HK-2 (cell line): ENCODE data around the gene CRIP2.

Experiments used
- DNase-seq: peaks from one replicate; pipeline ENCODE4 v3.0.0-alpha.2; 2018; ENCODE audit not compliant: unreplicated experiment

Gene CRIP2

DNA sequence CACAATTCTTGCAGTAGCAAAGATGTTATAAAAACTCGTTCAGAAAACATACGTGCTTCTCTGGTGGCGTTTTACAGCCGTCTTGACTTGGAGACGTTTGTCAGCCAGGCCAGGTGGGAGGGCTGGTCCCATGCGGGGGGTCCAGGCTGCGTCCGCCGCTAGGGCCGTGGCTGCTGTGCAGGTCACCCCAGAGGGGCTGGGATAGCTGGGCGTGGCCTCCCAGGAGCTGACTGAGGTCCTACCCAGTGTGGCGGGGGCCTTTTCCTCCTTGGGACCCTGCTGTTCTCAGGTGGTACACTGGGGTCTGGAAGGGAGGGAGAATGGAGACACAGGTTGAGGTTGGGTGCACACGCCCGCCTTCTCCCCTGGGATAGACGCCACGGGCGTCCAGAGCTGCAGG, 29.8 kb upstream of the CRIP2 start:
- DNase-seq = no peak

- DNase-seq = no peak
These were observed 29.3 kb upstream of the CRIP2 start for GRCh38 chr14:105445290-105445689.

- no peak for DNase-seq
These were observed 28.4 kb upstream of the CRIP2 start for GRCh38 chr14:105445901-105446845.

DNA sequence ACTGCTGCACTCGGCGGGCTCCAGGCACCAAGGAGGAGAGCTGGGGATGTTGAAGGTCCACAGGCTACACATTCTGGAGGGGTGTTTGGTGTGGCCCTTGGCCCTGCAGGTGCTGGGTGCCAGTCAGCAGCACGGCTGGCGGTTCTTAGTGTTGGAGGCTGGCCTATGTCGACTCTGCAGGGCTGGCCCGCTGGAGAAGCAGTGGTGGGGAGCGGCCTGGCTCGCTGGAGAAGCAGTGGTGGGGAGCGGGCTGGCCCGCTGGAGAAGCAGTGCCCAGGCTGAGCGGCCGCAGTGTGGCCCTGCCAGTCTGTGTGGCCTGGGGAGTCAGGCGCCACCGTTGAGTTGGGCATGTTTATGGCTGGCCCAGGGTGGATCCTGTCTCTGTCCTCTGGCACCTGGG, 27.6 kb upstream of the CRIP2 start:
- DNase-seq = no peak

GRCh38 chr14:105447651-105448640, 26.7 kb upstream of the CRIP2 start:
- no peak for DNase-seq

GRCh38 chr14:105448706-105449111, 25.9 kb upstream of the CRIP2 start:
- DNase-seq = peak; percentile 49

GRCh38 chr14:105449276-105450122, 25.1 kb upstream of the CRIP2 start:
- DNase-seq = no peak

DNA sequence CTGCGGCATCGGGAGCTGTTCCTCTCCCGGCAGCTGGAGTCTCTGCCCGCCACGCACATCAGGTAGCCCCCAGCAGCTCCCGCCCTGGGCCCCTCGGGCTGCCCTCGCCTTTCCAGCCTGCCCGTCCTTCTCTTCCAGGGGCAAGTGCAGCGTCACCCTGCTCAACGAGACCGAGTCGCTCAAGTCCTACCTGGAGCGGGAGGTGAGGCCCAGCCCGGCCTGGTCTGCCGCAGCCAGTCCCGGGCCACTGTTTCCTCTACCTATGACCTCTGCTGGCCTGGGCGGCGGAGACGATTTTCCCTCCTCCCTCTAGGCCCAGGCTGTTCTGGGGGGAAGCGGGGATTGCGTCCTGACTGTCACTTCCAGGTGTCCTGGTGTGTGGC, 24.5 kb upstream of the CRIP2 start:
- no peak for DNase-seq

GRCh38 chr14:105450864-105451720, 23.5 kb upstream of the CRIP2 start:
- DNase-seq = no peak

- DNase-seq = no peak
These were observed 21.7 kb upstream of the CRIP2 start for GRCh38 chr14:105452963-105453362.

GRCh38 chr14:105453847-105454246, 20.8 kb upstream of the CRIP2 start:
- no peak for DNase-seq

GRCh38 chr14:105455086-105455640, 19.5 kb upstream of the CRIP2 start:
- no peak for DNase-seq

DNA sequence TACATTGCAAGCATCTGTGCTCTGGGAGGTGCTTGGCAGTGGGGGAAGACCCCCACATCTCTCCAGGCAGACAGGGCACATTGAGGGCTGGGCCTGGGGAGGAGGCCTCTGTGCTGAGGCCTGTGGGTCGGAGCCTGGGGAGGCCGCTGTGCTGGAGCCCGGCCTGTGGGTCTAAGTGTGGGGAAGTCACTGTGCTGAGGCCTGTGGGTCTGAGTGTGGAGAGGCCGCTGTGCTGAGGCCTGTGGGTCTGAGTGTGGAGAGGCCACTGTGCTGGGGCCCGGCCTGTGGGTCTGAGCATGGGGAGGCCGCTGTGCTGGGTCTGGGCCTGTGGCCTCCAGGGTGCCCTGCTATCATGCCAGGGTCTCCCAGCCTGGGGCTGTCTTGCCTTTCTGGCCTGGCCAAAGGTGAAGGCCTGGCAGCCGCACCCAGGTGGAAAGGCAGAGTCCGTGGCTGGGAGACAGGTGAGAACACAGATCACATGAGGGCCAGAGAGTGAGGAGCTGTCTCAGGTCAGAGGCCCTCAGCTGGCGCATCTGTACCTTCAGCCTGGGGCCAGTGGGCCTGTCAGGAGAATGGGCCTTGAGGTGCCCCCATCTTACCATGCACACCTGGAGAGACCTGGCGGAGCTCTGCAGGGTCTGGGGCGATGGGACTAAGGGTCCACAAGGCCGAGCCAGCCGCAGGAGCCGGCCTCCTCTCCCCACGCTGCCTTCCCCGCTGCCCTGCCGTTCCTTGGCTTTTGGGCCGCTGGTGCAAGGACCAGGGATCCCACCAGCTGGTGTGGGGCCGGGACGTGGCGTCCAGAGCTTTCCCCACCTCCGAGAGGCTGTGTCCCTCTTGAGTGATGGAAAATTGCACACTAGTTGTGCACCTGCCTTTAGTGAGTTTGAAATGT, 18.6 kb upstream of the CRIP2 start:
- DNase-seq = no peak

DNA sequence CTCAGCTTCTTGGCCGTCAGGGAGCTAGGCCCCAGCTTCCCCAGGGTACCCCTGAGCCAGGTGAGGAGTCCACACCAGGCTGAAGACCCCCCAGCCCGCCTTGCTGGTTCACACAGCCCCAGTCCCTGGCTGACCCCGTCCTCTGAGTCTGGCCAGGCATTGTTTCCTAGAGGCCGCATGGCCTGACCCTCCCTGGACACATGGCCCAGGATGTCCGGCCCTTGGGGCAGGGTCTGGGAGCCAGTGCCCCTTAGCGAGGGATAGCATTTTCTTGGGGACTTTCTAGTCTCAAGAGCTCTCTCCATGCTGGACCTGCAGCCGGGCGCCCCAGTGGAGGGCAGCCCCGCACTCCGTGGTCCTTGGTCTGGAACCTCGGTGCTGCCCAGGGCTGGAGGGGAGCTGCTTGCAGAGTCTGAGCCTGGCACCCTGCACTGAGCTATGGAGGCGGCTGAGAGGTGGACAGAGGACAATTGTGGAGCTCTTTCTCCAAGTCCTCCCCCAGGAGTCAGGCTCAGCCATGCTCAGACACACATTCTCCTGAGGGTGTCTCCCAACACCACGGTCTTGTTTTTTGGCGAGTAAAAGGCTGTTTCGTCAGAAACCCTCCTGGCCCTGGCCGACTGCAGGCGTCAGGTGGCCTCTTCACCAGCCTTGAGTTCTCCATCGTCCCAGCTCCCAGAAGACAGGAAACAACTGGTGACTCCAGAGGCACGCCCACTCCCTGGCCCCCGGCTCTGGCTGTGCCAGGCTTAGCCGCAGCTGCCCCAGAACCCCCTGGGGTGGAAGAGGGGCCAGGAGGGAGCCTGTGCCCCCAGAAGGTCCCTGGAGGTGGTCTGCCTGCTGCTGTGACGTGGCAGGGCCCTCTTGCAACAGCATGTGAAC, 17.6 kb upstream of the CRIP2 start:
- DNase-seq = no peak

GRCh38 chr14:105458010-105458409, 16.6 kb upstream of the CRIP2 start:
- DNase-seq = no peak

DNA sequence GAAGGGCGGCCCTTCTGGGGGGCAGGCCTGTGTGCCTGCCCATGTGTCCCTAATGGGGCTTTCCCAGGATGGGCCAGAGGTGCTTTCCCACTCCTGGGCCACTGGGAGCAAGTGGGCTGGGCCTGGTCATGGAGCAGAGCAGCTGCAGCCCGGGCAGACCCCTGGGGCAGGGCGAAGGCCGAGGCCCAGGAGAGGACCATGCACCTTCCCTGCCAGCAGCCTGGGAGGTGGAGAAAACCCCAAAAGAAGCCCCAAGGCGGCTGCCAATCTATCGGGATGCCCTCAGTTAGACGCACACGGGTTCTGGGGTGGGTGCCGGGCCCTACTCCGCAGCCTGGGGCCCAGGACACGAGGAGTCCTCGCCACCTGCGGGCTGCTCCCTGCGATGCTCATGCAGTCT, 16.1 kb upstream of the CRIP2 start:
- DNase-seq = no peak

GRCh38 chr14:105460116-105460515, 14.5 kb upstream of the CRIP2 start:
- no peak for DNase-seq

GRCh38 chr14:105460616-105461015, 14.0 kb upstream of the CRIP2 start:
- no peak for DNase-seq
